ENCODE data around the gene SCNN1B.

Gene SCNN1B

GRCh38 chr16:23371368-23371767, 69.3 kb downstream of the SCNN1B start:
- TF ChIP-seq POLR2AphosphoS5 (IDR thresholded peaks at IDR 0.05; ENCODE audit: low read depth) (no peak), GABPA (IDR thresholded peaks at IDR 0.05; ENCODE audit: low read depth) (no peak), REST (IDR thresholded peaks at IDR 0.05; ENCODE audit: insufficient replicate concordance, low read depth) (no peak), SPI1 (IDR thresholded peaks at IDR 0.05; ENCODE audit: borderline replicate concordance, low read depth) (no peak)
- TF ChIP-seq, protein P1, sequence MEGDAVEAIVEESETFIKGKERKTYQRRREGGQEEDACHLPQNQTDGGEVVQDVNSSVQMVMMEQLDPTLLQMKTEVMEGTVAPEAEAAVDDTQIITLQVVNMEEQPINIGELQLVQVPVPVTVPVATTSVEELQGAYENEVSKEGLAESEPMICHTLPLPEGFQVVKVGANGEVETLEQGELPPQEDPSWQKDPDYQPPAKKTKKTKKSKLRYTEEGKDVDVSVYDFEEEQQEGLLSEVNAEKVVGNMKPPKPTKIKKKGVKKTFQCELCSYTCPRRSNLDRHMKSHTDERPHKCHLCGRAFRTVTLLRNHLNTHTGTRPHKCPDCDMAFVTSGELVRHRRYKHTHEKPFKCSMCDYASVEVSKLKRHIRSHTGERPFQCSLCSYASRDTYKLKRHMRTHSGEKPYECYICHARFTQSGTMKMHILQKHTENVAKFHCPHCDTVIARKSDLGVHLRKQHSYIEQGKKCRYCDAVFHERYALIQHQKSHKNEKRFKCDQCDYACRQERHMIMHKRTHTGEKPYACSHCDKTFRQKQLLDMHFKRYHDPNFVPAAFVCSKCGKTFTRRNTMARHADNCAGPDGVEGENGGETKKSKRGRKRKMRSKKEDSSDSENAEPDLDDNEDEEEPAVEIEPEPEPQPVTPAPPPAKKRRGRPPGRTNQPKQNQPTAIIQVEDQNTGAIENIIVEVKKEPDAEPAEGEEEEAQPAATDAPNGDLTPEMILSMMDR (IDR thresholded peaks at IDR 0.05; ENCODE audit: insufficient read depth, low read length): no peak
- no peak overlapping the region for H3K27ac ChIP-seq (replicated peaks)
- no peak for DNase-seq (ENCODE audit: low read depth in 1 of 2, low spot score in 1 of 2)
- no peaks in the 10 kb centered on the region for H3K27me3 ChIP-seq (ENCODE audit: insufficient read depth, poor library complexity, severe bottlenecking)
- no peak overlapping the region for H3K4me3 ChIP-seq (replicated peaks; ENCODE audit: insufficient read depth, low read length)

DNA sequence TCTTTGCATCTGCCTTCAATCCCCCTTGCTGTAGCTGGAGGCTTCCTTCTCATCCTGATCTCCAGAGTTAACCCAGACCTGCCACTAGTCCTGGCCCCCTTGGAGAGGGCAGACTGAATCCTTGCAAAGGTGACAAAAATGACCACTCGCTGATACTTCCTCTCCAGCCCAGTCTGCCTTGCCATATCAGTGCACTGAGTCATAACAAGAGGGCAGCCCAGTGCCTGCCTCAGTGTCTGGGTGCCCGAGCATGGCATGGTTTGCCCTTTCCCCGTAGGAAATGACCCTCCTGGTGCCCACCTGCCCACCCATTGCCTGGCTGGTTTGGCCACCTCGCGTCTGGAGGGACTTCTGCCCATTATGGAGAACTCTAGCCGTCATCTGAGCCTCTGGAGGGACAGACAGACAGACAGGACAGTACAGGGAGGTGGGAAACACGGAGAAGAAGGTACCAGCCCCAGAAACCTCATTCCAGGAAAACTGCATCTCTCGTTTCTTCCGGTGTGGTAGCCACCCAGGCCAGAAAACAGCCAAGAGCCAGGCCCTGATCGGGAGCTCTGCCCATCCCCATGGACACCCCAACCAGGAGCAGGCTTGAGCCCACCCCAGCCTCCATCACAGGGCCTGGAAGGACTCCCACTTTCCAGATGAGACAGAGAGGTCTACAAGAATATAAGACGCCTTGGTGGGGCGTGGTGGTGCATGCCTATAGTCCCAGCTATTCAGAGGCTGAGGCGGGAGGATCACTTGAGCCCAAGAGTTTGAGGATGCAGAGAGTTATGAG, 71.5 kb downstream of the SCNN1B start:
- H3K4me3 ChIP-seq (replicated peaks; ENCODE audit: insufficient read depth, low read length): no peak overlapping the region
- TF ChIP-seq, protein P1 (IDR thresholded peaks at IDR 0.05; ENCODE audit: insufficient read depth, low read length): no peak
- TF ChIP-seq GABPA (IDR thresholded peaks at IDR 0.05; ENCODE audit: low read depth): no peak
- no peak for TF ChIP-seq REST (IDR thresholded peaks at IDR 0.05; ENCODE audit: insufficient replicate concordance, low read depth)
- TF ChIP-seq POLR2AphosphoS5 (IDR thresholded peaks at IDR 0.05; ENCODE audit: low read depth): no peak
- TF ChIP-seq SPI1 (IDR thresholded peaks at IDR 0.05; ENCODE audit: borderline replicate concordance, low read depth): no peak
- no peak for DNase-seq (ENCODE audit: low read depth in 1 of 2, low spot score in 1 of 2)
- H3K27me3 ChIP-seq (ENCODE audit: insufficient read depth, poor library complexity, severe bottlenecking): no peaks in the 10 kb centered on the region
- H3K27ac ChIP-seq (replicated peaks): no peak overlapping the region

GRCh38 chr16:23374721-23375510, 72.8 kb downstream of the SCNN1B start:
- H3K27me3 ChIP-seq (ENCODE audit: insufficient read depth, poor library complexity, severe bottlenecking): no peaks in the 10 kb centered on the region
- no peak overlapping the region for H3K4me3 ChIP-seq (replicated peaks; ENCODE audit: insufficient read depth, low read length)
- TF ChIP-seq, protein P1 (IDR thresholded peaks at IDR 0.05; ENCODE audit: insufficient read depth, low read length): no peak
- no peak for TF ChIP-seq SPI1 (IDR thresholded peaks at IDR 0.05; ENCODE audit: borderline replicate concordance, low read depth)
- no peak for TF ChIP-seq POLR2AphosphoS5 (IDR thresholded peaks at IDR 0.05; ENCODE audit: low read depth)
- no peak for DNase-seq (ENCODE audit: low read depth in 1 of 2, low spot score in 1 of 2)
- no peak overlapping the region for H3K27ac ChIP-seq (replicated peaks)
